HT1080 (cell line): ENCODE measurements around the gene GASK1A. TPM values are rescaled to one million over a fixed set of nuclear protein-coding genes. Genes with fewer than 3 reads are reported as not detected.

ENCODE experiments used
- DNase-seq: peaks from one replicate; pipeline ENCODE4 v3.0.0-alpha.2; 2015; ENCODE audit warnings: low read depth
- total RNA-seq: library from RNA; depleted of rRNA; stranded (reverse); fragments of >200 nt; shearing (Covaris generic); gene quantifications from 2 replicates; pipeline ENCODE4 v1.2.3, GENCODE V29; 2014

Gene GASK1A
- total RNA-seq, 1 experiment from 2014 or later: not detected

DNA sequence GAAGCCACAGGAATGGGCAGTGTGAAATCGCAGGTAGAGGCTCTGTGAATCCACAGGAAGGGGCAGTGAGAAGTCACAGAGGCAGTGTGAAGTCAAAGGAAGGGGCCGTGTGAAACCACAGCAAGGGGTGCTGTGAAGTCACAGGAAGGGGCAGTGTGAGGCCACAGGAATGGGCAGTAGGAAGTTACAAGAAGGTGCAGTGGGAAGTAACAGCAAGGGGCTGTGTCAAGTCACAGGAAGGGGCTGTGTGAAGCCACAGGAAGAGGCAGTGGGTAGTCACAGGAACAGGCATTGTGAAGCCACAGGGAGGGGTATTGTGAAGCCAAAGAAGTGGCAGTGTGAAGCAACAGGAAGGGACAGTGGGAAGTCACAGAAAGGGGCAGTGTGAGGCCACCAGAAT lies 34.1 kb downstream of the GASK1A start:
- DNase-seq: no peak

DNA sequence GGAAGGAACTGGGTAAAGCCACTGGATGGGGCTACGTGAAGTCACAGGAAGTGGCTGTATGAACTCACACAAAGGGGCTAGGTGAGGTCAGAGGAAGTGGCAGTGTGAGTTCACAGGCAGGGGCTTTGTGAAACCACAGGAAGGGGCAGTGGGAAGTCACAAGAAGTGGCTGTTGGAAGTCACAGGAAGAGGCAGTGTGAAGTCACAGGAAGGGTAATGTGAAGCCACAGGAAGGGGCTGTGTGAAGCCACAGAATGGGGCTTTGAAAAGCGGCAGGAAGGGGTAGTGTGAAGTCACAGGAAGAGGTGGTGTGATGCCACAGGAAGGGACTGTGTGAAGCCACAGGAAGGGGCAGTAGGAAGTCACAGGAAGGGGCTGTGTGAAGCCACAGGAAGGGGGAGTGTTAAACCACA lies 34.6 kb downstream of the GASK1A start:
- no peak for DNase-seq

DNA sequence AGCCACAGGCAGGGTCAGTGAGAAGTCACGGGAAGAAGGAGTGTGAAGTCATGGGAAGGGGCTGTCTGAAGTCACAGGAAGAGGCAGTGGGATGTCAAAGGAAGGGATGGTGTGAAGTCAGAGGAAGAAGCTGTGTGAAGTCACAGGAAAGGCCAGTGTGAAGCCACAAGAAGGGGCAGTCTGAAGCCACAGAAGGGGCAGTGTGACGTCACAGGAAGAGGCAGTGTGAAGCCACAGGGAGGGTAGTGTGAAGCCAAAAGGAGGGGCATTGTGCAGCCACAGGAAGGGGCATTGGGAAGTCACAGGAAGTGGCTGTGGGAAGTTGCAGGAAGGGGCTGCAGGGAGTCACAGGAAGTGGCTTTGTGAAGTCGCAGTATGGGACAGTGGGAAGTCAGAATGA lies 35.1 kb downstream of the GASK1A start:
- no peak for DNase-seq

DNA sequence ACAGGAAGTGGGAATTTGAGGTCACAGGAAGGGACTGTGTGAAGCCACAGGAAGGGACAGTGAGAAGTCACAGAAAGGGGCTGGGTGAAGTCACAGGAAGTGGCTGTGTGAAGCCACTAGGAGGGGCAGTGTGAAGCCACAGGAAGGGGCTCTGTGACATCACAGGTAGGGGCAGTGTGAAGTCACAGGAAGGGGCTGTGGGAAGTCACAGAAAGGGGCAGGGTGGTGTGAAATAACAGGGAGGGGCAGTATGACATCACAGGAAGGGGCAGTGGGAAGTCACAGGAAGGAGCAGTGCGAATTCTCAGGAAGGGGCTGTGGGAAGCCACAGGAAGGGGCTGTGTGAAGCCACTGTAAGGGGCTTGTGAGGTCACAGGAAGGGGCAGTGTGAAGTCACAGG lies 35.8 kb downstream of the GASK1A start:
- no peak for DNase-seq

DNA sequence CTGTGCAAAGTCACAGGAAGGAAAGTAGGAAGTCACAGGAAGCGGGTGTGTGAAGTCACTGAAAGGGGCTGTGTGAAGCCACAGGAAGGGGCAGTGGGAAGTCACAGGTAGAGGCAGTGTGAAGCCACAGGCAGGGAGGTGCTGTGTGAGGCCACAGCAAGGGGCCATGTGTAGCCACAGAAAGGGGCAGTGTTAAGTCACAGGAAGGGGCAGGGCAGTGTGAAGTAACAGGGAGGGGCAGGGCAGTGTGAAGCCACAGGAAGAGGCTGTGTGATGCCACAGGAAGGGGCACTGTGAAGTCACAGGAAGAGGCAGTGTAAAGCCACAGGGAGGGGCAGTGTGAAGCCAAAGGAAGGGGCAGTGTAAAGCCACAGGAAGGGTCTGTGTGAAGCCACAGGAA lies 36.5 kb downstream of the GASK1A start:
- no peak for DNase-seq

DNA sequence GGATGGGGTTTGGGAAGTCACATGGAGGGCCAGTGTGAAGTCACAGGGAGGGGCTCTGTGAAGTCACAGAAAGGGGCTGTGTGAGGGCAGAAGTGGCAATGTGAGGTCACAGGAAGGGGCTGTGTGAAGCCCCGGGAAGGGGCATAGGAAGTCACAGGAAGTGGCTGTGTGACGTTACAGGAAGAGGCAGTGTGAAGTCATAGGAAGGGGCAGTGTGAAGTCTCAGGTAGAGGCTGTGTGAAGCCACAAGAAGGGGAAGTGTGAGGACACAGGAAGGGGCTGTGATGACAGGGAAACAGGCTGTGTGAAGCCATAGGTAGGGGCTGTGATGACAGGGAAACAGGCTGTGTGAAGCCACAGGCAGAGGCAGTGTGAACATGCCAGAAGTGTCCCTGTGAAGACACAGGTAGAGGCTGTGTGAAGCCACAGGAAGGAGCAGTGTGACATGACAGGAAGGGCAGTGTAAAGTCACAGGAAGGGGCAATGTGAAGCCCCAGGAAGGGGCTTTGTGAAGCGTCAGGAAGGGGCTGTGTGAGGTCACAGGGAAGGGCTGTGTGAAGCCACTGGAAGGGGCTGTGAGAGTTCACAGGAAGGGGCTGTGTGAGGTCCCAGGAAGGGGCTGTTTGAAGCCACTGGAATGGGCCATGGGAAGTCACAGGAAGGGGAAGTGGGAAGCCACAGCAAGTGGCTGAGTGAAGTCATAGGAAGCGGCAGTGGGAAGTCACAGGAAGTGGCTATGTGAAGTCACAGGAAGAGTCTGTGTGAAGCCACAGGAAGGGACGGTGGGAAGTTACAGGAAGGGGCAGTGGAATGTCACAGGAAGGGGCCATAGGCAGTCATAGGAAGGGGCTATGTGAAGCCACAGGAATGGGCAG lies 37.1 kb downstream of the GASK1A start:
- DNase-seq: no peak

DNA sequence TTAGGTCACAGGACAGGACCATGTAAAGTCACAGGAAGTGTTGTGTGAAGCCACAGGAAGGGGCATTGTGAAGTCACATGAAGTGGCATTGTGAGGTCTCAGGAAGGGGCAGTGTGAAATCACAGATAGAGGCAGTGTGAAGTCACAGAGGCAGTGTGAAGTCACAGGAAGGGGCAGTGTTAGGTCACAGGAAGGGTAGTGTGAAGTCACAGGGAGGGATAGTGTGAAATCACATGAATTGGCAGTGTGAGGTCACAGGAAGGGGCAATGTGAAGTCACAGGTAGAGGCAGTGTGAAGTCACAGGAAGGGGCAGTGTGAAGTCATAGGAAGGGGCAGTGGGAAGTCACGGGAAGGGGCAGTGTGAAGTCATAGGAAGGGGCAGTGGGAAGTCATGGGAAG lies 37.9 kb downstream of the GASK1A start:
- DNase-seq: no peak

DNA sequence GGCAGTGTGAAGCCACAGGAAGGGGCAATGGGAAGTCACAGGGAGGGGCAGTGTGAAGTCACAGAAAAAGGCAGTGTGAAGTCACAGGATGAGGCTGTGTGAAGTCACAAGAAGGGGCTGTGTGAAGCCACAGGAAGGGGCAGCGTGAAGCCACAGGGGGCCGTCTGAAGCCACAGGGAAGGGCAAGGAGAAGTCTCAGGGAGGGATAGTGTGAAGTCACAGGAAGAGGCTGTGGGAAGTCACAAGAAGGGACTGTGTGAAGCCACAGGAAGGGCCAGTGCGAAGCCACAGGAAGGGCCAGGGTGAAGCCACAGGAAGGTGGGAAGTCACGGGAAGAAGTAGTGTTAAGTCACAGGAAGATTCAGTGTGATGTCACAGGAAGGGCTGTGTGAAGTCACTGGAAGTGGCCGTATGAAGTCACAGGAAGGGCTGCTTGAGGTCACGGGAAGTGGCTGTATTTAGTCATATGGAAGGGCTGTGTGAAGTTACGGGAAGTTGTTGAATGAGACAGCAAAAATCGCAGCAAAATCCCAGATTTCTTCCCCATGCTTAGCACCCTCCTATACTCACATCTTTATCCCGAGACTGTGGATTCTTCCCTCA lies 38.6 kb downstream of the GASK1A start:
- DNase-seq: no peak

DNA sequence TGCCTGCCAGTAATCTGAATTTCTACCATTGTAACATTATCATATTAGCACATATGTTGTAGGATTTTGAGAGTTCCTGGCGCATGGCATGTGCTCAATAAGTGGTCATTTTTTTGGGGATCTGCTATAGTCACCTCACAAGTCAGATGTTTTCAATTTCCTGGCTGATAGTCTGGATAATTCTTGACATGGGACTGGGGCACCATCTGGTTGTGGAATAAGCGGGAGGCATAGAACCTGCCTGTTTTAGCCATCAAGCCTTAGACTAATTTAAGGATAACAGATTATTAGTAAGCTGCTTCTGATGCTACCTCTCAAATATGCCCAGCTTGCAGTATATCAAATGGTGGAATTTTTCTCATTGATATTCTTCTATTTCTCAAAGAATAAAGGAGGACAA lies 39.1 kb downstream of the GASK1A start:
- no peak for DNase-seq

DNA sequence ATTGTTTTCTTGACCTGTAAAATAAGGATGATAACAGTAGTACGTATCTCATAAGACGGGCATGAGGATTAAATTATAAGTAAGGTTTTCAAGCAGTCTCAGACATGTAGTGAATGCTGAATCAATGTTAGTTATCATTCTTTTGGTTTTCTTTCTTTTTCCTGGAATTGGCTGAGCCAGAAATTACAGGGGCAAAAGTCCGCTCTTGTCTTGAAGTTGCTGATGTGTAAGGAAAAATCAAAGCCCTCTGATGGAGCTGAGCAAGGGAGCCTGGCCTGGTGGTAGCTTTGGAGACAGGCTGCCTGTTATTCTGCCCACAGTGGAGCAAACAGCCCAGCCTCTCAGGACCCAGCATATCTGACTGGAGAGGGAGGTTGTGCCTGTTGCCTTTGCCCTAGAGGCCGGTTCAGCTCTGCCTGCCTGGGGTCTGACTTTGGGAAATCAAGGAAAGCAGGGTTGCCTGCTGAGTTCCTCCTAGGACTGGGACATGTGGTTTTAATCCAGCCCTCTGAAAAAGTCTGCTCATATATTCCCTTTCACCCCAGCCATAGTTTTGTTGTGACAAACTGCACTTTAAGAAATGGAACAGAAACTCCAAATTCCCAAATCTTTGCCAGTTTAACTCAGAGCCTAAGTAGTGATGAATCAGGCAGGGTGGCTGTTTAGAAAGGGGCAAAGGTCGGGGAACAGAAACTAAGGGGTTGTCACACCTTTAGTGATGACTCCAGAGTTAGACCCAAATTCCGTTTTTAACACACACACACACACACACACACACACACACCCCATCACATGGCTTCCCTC lies 40.1 kb downstream of the GASK1A start:
- no peak for DNase-seq

DNA sequence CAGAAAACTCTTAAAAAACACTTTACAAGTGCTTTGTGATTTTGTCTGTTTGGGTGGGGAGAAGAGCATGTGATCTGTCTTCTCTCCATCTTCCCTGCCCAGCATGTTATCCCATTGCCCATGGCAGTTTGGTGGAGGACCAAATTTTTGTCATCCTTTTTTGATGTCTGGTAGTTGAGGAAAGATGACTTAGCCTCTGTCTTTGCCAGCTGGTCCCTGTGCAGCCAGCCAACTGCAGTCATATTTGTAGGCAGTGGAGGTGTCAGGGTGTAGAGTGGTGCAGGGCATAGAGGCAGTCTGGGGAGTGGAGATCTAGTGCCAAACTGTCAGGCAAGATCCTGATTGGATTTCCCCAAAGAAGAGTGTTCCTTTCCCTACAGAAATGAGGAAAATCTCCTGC lies 40.7 kb downstream of the GASK1A start:
- DNase-seq: no peak

DNA sequence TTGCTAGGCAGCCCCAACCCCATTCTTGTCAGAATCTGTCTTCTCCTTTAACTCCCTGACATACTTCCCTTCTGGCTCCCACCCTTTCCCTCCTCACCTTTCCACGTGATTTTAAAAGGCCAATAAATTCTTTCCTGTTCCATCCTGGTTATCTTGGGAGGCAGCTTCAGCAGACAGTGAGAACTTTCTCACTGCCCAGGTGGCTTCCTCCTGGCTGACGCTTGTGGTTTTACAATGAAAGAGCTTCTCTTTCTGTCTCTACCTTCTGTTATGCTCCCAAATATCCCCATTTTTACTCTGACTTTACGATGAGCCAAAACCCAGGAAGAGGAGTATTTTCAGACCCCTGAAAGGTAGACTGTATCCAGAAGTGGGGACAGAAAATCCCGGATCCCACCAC lies 42.1 kb downstream of the GASK1A start:
- DNase-seq: no peak

DNA sequence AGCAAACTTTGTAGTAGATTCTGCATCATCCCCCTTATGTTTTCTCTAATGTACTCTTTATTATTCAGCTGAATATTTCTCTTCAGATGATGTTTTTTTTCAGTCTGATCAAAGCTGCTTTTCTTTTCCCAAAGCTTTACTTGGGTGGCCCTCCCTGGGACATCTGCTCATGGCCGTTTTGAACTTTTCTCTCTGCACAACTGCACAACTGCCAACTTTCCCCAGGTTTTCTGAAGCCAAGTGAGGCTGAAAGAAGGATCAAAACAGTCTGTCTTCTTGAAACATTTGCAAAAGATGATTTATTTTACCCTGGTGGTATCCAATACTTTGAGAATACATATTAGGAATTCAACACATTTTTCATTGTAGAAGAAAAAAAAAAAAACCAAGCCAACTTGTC lies 43.0 kb downstream of the GASK1A start:
- DNase-seq: no peak

DNA sequence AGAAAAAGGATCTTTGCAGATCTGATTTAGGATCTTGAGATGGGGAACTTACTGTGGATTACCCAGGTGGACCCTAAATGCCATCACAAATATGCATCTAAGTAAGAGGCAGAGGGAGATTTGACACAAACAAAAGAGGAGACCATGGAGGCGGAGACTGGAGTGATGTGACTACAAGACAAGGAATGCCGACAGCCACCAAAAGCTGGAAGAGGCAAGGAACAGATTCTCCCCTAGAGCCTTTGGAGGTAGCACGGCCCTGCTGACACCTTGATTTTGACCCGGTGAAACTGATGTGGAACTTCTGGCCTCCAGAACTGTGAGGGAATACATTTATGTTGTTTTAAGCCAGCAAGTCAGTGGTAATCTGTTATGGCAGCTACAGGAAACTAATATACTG lies 44.0 kb downstream of the GASK1A start:
- DNase-seq: no peak

DNA sequence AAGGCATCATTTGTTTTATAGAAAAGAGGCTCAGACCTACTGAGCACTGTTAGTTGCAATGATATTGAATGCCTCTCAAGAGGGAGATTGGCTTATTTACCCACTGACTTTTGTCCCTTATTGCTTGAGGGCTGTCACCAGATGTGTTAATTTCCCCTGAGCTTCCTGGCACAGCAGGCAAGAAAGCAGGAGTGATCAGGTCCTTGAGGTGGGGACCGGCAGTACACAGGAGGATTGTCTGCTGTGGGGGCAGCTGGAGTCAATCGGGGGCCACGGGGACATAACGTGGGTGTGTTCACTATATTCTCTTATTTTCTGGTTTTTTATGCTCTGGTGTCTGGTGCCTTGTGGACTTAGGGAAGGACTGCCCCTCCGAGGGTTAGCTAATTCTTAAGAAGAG lies 44.6 kb downstream of the GASK1A start:
- no peak for DNase-seq

DNA sequence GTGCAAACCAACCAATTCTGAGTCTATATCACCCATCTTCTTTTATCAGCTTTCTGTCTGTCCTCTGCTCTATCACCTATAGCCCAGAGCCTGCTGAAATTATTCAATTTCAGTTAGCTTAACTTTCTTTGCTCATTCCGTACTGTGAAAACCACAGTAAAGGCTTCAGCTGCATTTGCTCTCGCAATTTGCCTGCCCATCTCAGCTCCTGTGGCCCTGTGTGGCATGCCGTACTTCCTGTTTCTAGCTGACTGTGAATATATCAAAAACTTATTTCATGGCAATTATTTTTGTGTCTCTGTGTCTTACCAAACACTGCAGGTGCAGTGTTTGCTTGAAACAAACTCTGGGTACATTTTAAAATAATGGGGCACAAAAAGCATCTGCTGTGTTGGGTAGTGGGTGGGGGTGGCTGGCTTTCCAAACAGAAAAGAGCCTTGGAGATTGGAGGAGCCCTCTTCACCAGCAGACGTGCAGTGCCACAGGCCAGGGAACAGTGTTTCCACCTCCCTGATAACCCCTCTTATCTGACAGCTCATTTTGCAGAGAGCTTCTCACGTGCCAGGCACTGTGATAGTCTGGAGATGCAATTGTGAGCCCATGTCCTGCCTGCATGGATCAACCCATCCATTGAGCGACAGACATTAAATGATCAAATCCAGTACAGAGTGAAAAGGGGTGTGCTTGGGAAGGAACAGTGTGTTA lies 45.2 kb downstream of the GASK1A start:
- DNase-seq: no peak

DNA sequence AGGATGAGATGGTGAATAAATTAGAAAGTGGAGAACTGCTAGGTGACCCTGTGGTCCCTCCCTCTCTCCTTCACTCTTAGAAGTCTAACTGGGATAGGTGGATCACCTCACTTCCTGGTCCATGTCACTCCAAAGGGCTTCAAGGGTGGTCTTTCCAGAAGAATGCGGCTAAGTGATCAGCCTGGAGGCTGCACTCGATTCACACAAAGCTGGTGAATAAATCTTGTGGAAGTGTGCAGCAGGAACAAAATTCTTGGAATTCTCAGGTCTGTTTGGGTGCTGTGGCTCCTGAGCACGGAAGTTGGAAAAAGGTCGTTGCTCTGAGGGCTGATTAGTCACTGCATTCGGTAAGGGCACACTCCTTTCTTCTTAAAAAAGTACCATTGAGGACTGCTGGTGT lies 46.3 kb downstream of the GASK1A start:
- DNase-seq: no peak

DNA sequence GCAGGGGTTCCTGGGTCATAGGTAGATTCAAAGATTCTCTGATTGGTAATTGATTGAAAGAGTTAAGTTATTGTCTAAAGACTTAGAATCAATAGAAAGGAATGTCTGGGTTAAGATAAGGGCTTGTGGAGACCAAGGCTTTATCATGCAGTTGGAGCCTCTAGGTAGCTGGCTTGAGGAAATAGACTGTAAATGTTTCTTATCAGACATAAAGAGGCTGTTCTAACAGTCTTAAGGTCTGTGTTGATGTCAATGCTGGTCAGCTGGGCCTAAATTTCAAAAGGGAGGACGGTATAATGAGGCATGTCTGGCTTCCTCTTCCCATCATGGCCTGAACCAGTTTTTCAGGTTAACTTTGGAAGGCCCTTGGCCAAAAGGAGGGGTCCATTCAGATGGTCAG lies 48.9 kb downstream of the GASK1A start:
- no peak for DNase-seq

DNA sequence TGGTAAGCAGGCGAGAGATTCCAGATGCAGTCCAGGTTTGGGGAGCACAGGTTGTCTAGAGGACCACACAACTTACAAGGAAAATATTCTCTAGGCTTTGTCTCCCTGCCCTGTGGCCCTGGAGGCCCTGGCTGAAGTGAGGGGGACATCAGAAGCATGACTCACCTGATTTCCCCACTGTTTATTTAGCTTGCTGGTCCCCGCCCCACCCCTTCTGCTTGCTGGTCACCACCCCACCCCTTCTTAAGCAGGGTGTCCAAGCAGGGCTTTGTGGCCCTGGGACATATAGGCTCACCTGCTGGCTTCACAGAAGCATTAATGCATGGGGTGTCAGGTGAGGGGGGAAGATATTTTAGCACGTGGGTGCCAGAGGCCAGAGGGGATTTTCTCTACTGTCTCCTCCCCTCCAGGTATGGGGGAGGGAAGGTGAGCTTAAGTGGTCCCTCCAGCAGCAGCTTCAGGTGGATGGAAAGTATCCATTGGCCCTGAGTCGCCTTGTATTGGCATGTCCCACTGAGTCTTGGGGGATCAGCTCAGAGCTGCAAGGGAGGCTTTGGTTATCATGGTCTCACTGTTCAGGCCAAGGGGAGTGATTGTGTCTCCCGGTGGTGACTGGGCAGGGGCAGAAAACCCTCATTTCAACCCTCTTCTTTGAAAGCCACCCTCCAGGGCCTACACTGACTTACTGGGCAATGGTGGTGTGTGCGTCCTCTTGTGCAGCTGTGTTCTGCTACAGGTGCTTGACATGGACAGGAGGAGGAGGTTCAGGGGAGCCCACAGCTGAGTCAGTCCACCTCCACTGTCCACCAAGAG lies 49.8 kb downstream of the GASK1A start:
- no peak for DNase-seq

DNA sequence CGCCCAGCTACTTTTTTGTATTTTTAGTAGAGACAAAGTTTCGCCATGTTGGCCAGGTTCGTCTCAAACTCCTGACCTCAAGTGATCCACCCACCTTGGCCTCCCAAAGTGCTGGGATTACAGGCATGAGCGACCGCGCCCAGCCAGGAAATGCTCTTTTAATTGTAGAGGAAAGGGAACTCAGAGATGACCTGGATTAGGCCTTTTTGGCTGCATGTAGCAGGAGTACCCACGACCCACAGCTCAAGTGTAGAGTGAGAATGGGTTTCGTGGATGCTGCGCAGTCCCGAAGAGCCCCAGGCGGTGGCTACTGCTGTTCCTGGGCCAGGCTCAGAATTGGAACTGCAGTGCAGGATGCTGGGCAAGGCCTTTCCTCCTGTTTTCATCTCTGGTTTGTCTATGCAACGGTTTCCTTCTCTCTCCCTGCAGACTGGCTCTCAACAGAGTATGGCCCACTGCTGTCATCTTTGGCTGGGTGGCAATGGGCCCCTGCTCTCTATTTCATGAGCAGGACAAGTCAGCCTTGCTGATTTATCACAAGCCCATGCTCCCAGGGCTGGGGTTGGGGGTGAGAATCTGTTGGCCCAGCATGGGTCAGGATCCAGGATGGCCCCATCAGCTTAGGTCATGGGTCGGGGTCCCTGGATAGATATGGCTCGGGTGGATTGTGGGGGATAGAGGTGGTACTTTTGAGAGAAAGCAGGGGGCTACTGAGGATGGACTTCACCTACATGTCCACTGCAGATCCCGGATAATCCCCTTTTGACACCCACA lies 51.2 kb downstream of the GASK1A start:
- no peak for DNase-seq
